Raji (cell line): ENCODE results near the gene CDYL2.

Experiments
- POLR2A ChIP-seq: IDR thresholded peaks from 2 replicates; pipeline ENCODE4 v1.6.1; 2011; ENCODE audit warnings: low read depth, low read length, control low read depth; ENCODE audit not compliant: insufficient read depth

The CDYL2 gene

GRCh38 chr16:80735846-80736245 lies 68.6 kb downstream of the CDYL2 start:
- TF ChIP-seq POLR2A: no peak

- TF ChIP-seq POLR2A: no peak
These were observed 71.0 kb downstream of the CDYL2 start for GRCh38 chr16:80733407-80733806.

- no peak for TF ChIP-seq POLR2A
These were observed 72.5 kb downstream of the CDYL2 start for GRCh38 chr16:80731915-80732314.

- no peak for TF ChIP-seq POLR2A
These were observed 78.7 kb downstream of the CDYL2 start for GRCh38 chr16:80725566-80726162.

GRCh38 chr16:80723981-80724380 lies 80.4 kb downstream of the CDYL2 start:
- TF ChIP-seq POLR2A: no peak

- no peak for TF ChIP-seq POLR2A
These were observed 81.3 kb downstream of the CDYL2 start for GRCh38 chr16:80723091-80723490.

- TF ChIP-seq POLR2A: no peak
These were observed 83.5 kb downstream of the CDYL2 start for GRCh38 chr16:80720804-80721371.

- no peak for TF ChIP-seq POLR2A
These were observed 84.8 kb downstream of the CDYL2 start for GRCh38 chr16:80719573-80719972.

GRCh38 chr16:80718480-80719220 lies 85.7 kb downstream of the CDYL2 start:
- TF ChIP-seq POLR2A: no peak

- TF ChIP-seq POLR2A: no peak
These were observed 86.8 kb downstream of the CDYL2 start for GRCh38 chr16:80717611-80718010.

- TF ChIP-seq POLR2A: no peak
These were observed 87.7 kb downstream of the CDYL2 start for GRCh38 chr16:80716564-80717139.

GRCh38 chr16:80711406-80711805 lies 93.0 kb downstream of the CDYL2 start:
- no peak for TF ChIP-seq POLR2A

GRCh38 chr16:80710918-80711317 lies 93.5 kb downstream of the CDYL2 start:
- TF ChIP-seq POLR2A: no peak

GRCh38 chr16:80708823-80709222 lies 95.6 kb downstream of the CDYL2 start:
- TF ChIP-seq POLR2A: no peak

- no peak for TF ChIP-seq POLR2A
These were observed 96.7 kb downstream of the CDYL2 start for GRCh38 chr16:80707686-80708085.

- no peak for TF ChIP-seq POLR2A
These were observed 98.8 kb downstream of the CDYL2 start for GRCh38 chr16:80705596-80705995.
